ENCODE results near the gene ODAD2. TPM values are rescaled to one million over a fixed set of nuclear protein-coding genes. Genes with fewer than 3 reads are reported as not detected.
A peak's percentile ranks its signal among the peaks of the same experiment; 100 is the strongest.
"Not testable (repeated sequence)": the region's sequence is repeated elsewhere in the genome, so short reads cannot be mapped to it uniquely, and the experiment has no call there.

The ODAD2 gene
- total and polyA plus RNA-seq, 3 experiments from 2014 or later: 0.20 TPM; not detected in 2

DNA sequence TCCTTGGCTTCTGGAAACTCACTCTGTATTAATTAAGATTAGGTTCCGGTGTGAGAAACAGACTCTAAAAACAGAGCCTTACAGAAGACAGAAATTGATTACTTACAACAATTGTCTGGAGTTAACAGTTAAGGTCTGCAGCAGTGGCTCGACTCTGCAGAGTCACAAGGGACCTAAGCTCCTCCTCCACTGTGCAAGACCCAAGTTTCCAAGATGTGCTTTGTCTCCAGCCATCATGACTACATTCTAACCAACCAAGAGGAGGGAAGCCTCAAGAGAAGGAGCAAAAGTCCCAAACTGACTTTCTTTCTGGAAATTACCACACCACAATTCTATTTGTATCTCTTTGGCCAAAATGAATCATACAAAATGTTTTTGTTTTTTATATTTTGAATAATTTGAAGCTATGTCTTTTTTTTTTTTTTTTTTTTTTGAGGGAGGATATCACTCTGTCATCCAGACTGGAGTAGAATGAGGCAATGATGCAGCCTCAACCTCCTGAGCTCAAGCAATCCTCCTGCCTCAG, 14.2 kb upstream of the ODAD2 start:
- Mint-ChIP-seq H3K27me3 (peaks cover 11 to 27% of the 10 kb centered on the region in 2 donors), H3K27ac (no peak overlapping the region), H3K4me1 (no peaks in the 10 kb centered on the region), H3K36me3 (peaks cover 0 to 7% (median 2%) of the 10 kb centered on the region in 3 donors), H3K9me3 (peaks cover 1 to 5% (median 3%) of the 10 kb centered on the region in 5 donors), H3K4me3 (no peak overlapping the region)
- Histone ChIP-seq H3K4me3 (ENCODE audit: low read length) (no peak overlapping the region), H3K27ac (ENCODE audit: low read depth, low read length) (no peak overlapping the region), H3K27me3 (ENCODE audit: insufficient read depth, low read length, poor library complexity, severe bottlenecking) (no peaks in the 10 kb centered on the region), H3K9me3 (ENCODE audit: low read length) (no peaks in the 10 kb centered on the region), H3K36me3 (ENCODE audit: insufficient read depth, low read length) (no peaks in the 10 kb centered on the region), H3K4me1 (ENCODE audit: insufficient read depth, low read length) (no peaks in the 10 kb centered on the region)
- no peak for DNase-seq
- CTCF ChIA-PET: interaction anchor here (1.1 kb wide), 1 partner anchor 10 kb away, joined by 3 read pairs; no protein-coding TSS in a partner anchor
- POLR2A ChIA-PET: no interaction called here

DNA sequence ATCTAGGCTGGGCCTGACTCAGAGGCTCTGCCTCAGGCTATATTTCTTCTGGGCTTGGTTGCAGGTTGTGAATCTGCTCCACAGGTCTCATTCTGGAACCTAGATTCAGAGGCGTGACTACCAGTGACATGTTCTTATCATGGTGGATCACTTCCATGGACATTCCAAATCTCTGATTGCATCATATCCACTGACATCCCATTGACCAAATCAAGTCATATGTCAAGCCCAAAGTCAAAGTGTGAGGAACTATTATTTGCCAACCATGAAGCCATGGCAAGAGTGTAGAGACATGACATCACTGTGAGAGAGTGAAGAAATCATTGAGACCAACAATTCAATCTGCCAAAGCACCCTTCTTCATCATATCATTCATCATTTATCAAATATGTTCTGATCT, 11.9 kb upstream of the ODAD2 start:
- Histone ChIP-seq H3K27me3 (ENCODE audit: insufficient read depth, low read length, poor library complexity, severe bottlenecking) (no peaks in the 10 kb centered on the region), H3K36me3 (ENCODE audit: insufficient read depth, low read length) (no peaks in the 10 kb centered on the region), H3K27ac (ENCODE audit: low read depth, low read length) (no peak overlapping the region), H3K4me1 (ENCODE audit: insufficient read depth, low read length) (no peaks in the 10 kb centered on the region), H3K9me3 (ENCODE audit: low read length) (no peaks in the 10 kb centered on the region), H3K4me3 (ENCODE audit: low read length) (no peak overlapping the region)
- Mint-ChIP-seq H3K27ac (peak overlapping the region in 1 of 8 donors; percentile 14), H3K4me1 (no peaks in the 10 kb centered on the region), H3K36me3 (peaks cover 0 to 2% (median 0%) of the 10 kb centered on the region in 3 donors), H3K4me3 (no peak overlapping the region), H3K27me3 (peaks cover 9 to 34% of the 10 kb centered on the region in 2 donors), H3K9me3 (peaks cover 1 to 5% (median 3%) of the 10 kb centered on the region in 5 donors)
- no peak for DNase-seq
- POLR2A ChIA-PET: no interaction called here
- CTCF ChIA-PET: no interaction called here

DNA sequence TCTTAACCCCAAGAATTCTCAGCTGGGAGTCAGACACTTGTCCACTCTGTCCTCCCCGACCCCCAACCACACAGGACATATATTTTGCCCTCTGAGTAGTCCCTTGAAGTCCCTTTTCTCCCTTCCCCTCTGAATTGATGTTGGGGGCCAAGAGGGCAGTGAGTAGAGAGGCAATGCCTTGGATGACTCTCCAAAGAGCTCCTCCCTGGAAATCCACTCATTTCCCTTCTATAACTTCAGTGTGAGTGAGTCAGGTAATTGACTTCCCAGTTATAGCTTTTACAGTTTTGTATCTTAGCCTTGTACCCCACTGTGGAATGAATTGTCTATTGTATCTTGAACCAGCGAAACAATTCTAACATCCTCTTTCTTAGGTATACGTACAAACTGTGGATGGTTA, 9.2 kb upstream of the ODAD2 start:
- Mint-ChIP-seq H3K4me1 (no peaks in the 10 kb centered on the region), H3K27ac (no peak overlapping the region), H3K36me3 (no peaks in the 10 kb centered on the region), H3K4me3 (no peak overlapping the region), H3K27me3 (peaks cover 11 to 48% of the 10 kb centered on the region in 2 donors), H3K9me3 (peaks cover 0 to 1% (median 0%) of the 10 kb centered on the region in 5 donors)
- Histone ChIP-seq H3K36me3 (ENCODE audit: insufficient read depth, low read length) (no peaks in the 10 kb centered on the region), H3K4me3 (ENCODE audit: low read length) (no peak overlapping the region), H3K4me1 (ENCODE audit: insufficient read depth, low read length) (no peaks in the 10 kb centered on the region), H3K27ac (ENCODE audit: low read depth, low read length) (no peak overlapping the region), H3K27me3 (ENCODE audit: insufficient read depth, low read length, poor library complexity, severe bottlenecking) (no peaks in the 10 kb centered on the region), H3K9me3 (ENCODE audit: low read length) (no peaks in the 10 kb centered on the region)
- ChIA-PET CTCF (no interaction called here), POLR2A (no interaction called here)
- no peak for DNase-seq

DNA sequence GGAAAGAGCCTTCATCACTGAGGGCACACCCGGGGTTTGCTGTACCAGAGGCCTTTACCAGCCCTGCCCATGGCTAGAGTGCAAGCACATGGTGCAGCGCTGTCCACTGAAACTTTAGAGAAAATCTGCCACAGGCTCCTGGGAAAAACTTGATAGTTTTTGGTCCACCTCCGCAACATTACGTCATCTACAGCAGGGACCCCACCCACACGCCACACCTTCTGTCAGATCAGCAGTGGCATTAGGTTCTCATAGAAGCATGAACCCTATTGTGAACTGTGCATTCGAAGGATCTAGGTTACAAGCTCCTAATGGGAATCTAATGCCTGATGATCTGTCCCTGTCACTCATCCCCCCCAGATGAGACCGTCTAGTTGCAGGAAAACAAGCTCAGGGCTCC, 2.5 kb upstream of the ODAD2 start:
- H3K27me3 ChIP-seq (ENCODE audit: insufficient read depth, low read length, poor library complexity, severe bottlenecking): peaks cover 9% of the 10 kb centered on the region
- peaks cover 52 to 70% of the 10 kb centered on the region in 2 donors for H3K27me3 Mint-ChIP-seq
- no peak overlapping the region for H3K4me3 ChIP-seq (ENCODE audit: low read length)
- no peaks in the 10 kb centered on the region for H3K4me1 ChIP-seq (ENCODE audit: insufficient read depth, low read length)
- H3K9me3 Mint-ChIP-seq: peaks cover 0 to 2% (median 0%) of the 10 kb centered on the region in 5 donors
- no peaks in the 10 kb centered on the region for H3K9me3 ChIP-seq (ENCODE audit: low read length)
- no peak overlapping the region for H3K27ac Mint-ChIP-seq
- no peak for DNase-seq
- no peak overlapping the region for H3K4me3 Mint-ChIP-seq
- H3K36me3 ChIP-seq (ENCODE audit: insufficient read depth, low read length): no peaks in the 10 kb centered on the region
- H3K27ac ChIP-seq (ENCODE audit: low read depth, low read length): no peak overlapping the region
- H3K4me1 Mint-ChIP-seq: peaks cover 13 to 19% (median 14%) of the 10 kb centered on the region in 3 donors
- ChIA-PET CTCF (no interaction called here), POLR2A (no interaction called here)
- H3K36me3 Mint-ChIP-seq: no peaks in the 10 kb centered on the region

DNA sequence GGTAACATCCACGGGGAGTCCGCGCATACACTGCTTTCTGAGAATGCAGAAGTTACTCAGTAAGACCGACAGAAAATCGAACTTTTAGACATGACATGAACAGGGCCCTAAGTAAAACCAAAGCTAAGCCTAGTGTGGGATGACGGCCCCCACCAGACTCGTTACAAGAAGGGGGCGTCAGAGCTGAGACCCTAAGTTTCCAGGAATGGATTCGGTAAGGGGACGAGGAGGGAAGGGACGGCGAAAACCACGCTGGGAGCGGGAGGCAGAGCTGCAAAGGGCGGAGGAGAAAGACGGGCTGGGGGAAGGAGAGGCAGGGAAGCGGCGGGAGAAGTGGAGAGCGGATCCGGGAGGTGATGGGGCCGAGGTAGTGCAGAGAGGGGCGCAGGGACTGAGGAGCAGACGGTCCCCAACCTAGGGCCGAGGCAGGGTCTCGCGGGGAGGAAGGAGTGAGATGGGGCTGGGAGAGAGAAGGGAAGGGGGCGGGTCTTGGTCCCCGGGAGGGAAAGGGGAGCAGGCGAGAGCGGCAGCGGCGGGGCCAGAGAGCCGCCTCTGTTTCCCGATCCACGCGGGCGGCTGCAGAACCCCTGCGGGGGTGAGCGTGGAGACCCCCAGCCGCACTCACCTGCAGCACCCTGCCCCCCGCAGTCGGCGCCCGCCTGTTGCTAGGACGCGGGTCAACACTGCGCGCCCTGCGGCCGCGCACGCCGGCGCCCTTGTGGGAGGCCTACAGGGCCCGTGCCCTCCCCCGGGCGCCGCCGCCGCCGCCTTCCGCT, 513 bp downstream of the ODAD2 start:
- peaks cover 14% of the 10 kb centered on the region for H3K27me3 ChIP-seq (ENCODE audit: insufficient read depth, low read length, poor library complexity, severe bottlenecking)
- Mint-ChIP-seq H3K27ac (peak overlapping the region in 2 of 8 donors; percentile 35 to 76), H3K4me3 (peak overlapping the region; percentile 60 to 95 (median 85)), H3K9me3 (peaks cover 0 to 2% (median 0%) of the 10 kb centered on the region in 5 donors), H3K4me1 (peaks cover 13 to 19% (median 14%) of the 10 kb centered on the region in 3 donors), H3K27me3 (peaks cover 55 to 62% of the 10 kb centered on the region in 2 donors), H3K36me3 (no peaks in the 10 kb centered on the region)
- no peaks in the 10 kb centered on the region for H3K4me1 ChIP-seq (ENCODE audit: insufficient read depth, low read length)
- DNase-seq: peak in 3 of 5 donors; percentile 1 to 48 (median 19)
- H3K4me3 ChIP-seq (ENCODE audit: low read length): peak overlapping the region; percentile 39
- H3K27ac ChIP-seq (ENCODE audit: low read depth, low read length): no peak overlapping the region
- H3K9me3 ChIP-seq (ENCODE audit: low read length): no peaks in the 10 kb centered on the region
- ChIA-PET POLR2A (no interaction called here), CTCF (no interaction called here)
- H3K36me3 ChIP-seq (ENCODE audit: insufficient read depth, low read length): no peaks in the 10 kb centered on the region

DNA sequence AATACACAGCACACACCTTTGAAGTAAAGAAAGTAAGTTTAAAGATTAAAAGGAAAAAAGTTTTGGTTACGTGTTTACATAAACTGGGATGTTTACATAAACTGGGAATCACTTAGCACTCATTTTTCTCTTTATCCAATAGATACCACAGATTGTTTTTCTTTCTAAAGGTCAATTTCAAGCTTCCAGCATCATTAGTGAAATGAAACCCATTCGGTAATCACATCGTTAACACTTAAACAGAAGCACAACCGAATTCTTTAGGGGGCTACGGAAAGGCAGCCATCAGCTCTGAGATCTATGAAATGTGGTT, 1.1 kb downstream of the ODAD2 start:
- ChIA-PET CTCF (no interaction called here), POLR2A (no interaction called here)
- Mint-ChIP-seq H3K9me3 (peaks cover 0 to 2% (median 0%) of the 10 kb centered on the region in 5 donors), H3K4me3 (peak overlapping the region; percentile 60 to 95 (median 85)), H3K27me3 (peaks cover 52 to 62% of the 10 kb centered on the region in 2 donors), H3K4me1 (peaks cover 13 to 19% (median 14%) of the 10 kb centered on the region in 3 donors), H3K36me3 (no peaks in the 10 kb centered on the region), H3K27ac (peak overlapping the region in 1 of 8 donors; percentile 35)
- no peaks in the 10 kb centered on the region for H3K9me3 ChIP-seq (ENCODE audit: low read length)
- H3K4me3 ChIP-seq (ENCODE audit: low read length): peak overlapping the region; percentile 39
- no peak overlapping the region for H3K27ac ChIP-seq (ENCODE audit: low read depth, low read length)
- H3K4me1 ChIP-seq (ENCODE audit: insufficient read depth, low read length): no peaks in the 10 kb centered on the region
- no peak for DNase-seq
- no peaks in the 10 kb centered on the region for H3K36me3 ChIP-seq (ENCODE audit: insufficient read depth, low read length)
- peaks cover 14% of the 10 kb centered on the region for H3K27me3 ChIP-seq (ENCODE audit: insufficient read depth, low read length, poor library complexity, severe bottlenecking)

DNA sequence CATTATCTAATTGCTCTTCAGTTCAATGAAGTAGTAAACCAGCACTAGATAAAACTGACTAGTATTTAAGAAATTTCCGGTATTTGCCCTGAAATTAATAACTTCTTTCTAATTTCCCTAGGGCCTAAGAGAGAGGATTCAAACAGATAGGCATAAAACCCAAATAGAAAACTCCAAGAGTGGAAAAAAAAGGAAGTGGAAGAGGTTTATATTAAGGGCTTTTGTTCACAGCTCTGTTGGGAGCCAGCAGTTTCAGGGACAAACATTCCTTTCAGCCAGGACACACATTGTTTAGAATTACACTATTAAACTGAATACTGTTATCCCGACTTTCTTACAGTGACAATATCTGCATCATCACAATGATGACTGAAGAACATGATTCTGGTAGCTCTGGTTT, 3.6 kb downstream of the ODAD2 start:
- H3K27ac ChIP-seq (ENCODE audit: low read depth, low read length): no peak overlapping the region
- no peak overlapping the region for H3K27ac Mint-ChIP-seq
- no peaks in the 10 kb centered on the region for H3K9me3 Mint-ChIP-seq
- peaks cover 34 to 59% of the 10 kb centered on the region in 2 donors for H3K27me3 Mint-ChIP-seq
- no peaks in the 10 kb centered on the region for H3K36me3 ChIP-seq (ENCODE audit: insufficient read depth, low read length)
- no peaks in the 10 kb centered on the region for H3K4me1 ChIP-seq (ENCODE audit: insufficient read depth, low read length)
- no peaks in the 10 kb centered on the region for H3K36me3 Mint-ChIP-seq
- H3K9me3 ChIP-seq (ENCODE audit: low read length): no peaks in the 10 kb centered on the region
- POLR2A ChIA-PET: no interaction called here
- peaks cover 13 to 19% (median 14%) of the 10 kb centered on the region in 3 donors for H3K4me1 Mint-ChIP-seq
- H3K4me3 Mint-ChIP-seq: no peak overlapping the region
- no peak for DNase-seq
- H3K27me3 ChIP-seq (ENCODE audit: insufficient read depth, low read length, poor library complexity, severe bottlenecking): peaks cover 14% of the 10 kb centered on the region
- CTCF ChIA-PET: no interaction called here
- H3K4me3 ChIP-seq (ENCODE audit: low read length): no peak overlapping the region

DNA sequence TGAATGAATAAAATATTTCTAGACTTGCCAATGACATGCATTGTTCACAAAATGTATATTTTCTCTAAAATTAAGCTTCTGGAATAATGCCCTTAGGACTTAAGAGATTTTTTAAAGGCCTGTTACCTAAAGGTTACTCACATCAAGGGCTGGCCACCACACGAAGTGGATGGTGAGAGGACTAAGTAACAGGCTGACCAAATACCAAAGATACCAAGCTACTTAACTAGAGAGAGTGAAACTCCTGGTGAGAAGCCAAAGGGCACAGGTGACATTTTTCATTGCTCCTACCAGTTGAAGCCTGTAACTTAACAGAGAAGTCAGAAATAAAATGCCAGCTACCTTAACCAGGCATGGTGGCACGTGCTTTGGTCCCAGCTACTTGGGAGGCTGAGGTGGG, 9.5 kb downstream of the ODAD2 start:
- DNase-seq; H3K4me1 ChIP-seq (ENCODE audit: insufficient read depth, low read length); H3K36me3 ChIP-seq (ENCODE audit: insufficient read depth, low read length); H3K9me3 Mint-ChIP-seq; H3K36me3 Mint-ChIP-seq; CTCF ChIA-PET; H3K4me1 Mint-ChIP-seq; H3K27ac ChIP-seq (ENCODE audit: low read depth, low read length); H3K9me3 ChIP-seq (ENCODE audit: low read length); H3K27me3 ChIP-seq (ENCODE audit: insufficient read depth, low read length, poor library complexity, severe bottlenecking); H3K27ac Mint-ChIP-seq; H3K4me3 ChIP-seq (ENCODE audit: low read length); H3K4me3 Mint-ChIP-seq; POLR2A ChIA-PET: not testable (repeated sequence)
- H3K27me3 Mint-ChIP-seq: peaks cover 6 to 34% of the 10 kb centered on the region in 2 donors

Data from CD8-positive, alpha-beta memory T cell (primary cell).